GM12878 (cell line): ENCODE measurements around the gene RFX7. TPM values are rescaled to one million over a fixed set of nuclear protein-coding genes. Genes with fewer than 3 reads are reported as not detected.

Experiments
- ATAC-seq: fragments of 200-7000 bp; cut with Tn5 transposase; 3 replicates; pipeline ENCODE4 v1.9.1; 2020; ENCODE audit warnings: mild to moderate bottlenecking, moderate library complexity
- BruUV-seq: library from RNA; stranded (reverse); fragments of 400-500 nt; replicated peaks from 2 replicates; lab custom pipeline; 2021; lab: Mats Ljungman, UMichigan
- CTCF ChIA-PET: fragments of 300-600 bp; sonication (Branson Sonifier 250); formaldehyde crosslinking; extraction: SDS; loops from one replicate; lab custom pipeline; 2021; ENCODE audit warnings: inconsistent platforms; lab: Yijun Ruan, JAX
- POLR2A ChIA-PET: fragments of 350-600 bp; formaldehyde crosslinking; extraction: SDS; loops from one replicate; lab custom pipeline; 2021; ENCODE audit warnings: inconsistent platforms; lab: Charles Lee
- RAD21 ChIA-PET: fragments of 300-600 bp; sonication (Branson Sonifier 250); formaldehyde crosslinking; loops from one replicate; lab custom pipeline; 2023; ENCODE audit warnings: antibody characterized with exemption; ENCODE audit not compliant: unreplicated experiment; lab: Charles Lee
- SMC1A ChIA-PET: fragments of 300-600 bp; sonication (Branson Sonifier 250); formaldehyde crosslinking; loops from one replicate; lab custom pipeline; 2023; ENCODE audit not compliant: unreplicated experiment, uncharacterized antibody; lab: Charles Lee
- DNase-seq: peaks from one replicate; pipeline ENCODE4 v3.0.0-alpha.2; 2011; ENCODE audit warnings: low read depth, low spot score
- FAIRE-seq: peaks from 3 replicates; lab custom pipeline; 2011; peaks lifted over from hg19 to GRCh38; lab: Jason Lieb, UNC
- H2AFZ ChIP-seq: 2 replicates; pipeline ENCODE4 v1.6.0; 2011; ENCODE audit warnings: low read depth, low read length, control low read depth; ENCODE audit not compliant: control insufficient read depth
- H3K27ac ChIP-seq: 2 replicates; pipeline ENCODE4 v1.5.1; 2011; ENCODE audit warnings: control low read depth; ENCODE audit not compliant: control insufficient read depth, insufficient read depth
- H3K27me3 ChIP-seq, 2 experiments: replicated peaks in 1 of 2; 2 replicates each; pipeline versions ENCODE4 v1.6.0 to v1.6.1; 2011; ENCODE audit warnings: low read length in 1 of 2; ENCODE audit not compliant: control insufficient read depth in 2 of 2, insufficient read depth in 2 of 2
- H3K36me3 ChIP-seq, 2 experiments: 2 replicates each; pipeline ENCODE4 v1.5.1; 2011; ENCODE audit warnings: low read length in 1 of 2; ENCODE audit not compliant: control insufficient read depth in 2 of 2, insufficient read depth in 2 of 2
- H3K4me1 ChIP-seq: 2 replicates; pipeline ENCODE4 v1.6.1; 2011; ENCODE audit warnings: mild to moderate bottlenecking, low read length, moderate library complexity, mixed read lengths; ENCODE audit not compliant: control insufficient read depth, insufficient read depth
- H3K4me2 ChIP-seq: 2 replicates; pipeline ENCODE4 v1.6.0; 2011; ENCODE audit warnings: control low read depth; ENCODE audit not compliant: control insufficient read depth, insufficient read depth
- H3K4me3 ChIP-seq: fragments of 200-600 bp; sonication (generic); 2 replicates; pipeline ENCODE4 v1.5.1; 2016
- H3K79me2 ChIP-seq: 2 replicates; pipeline ENCODE4 v1.6.0; 2011; ENCODE audit warnings: low read length; ENCODE audit not compliant: control insufficient read depth, insufficient read depth
- H3K9ac ChIP-seq: 2 replicates; pipeline ENCODE4 v1.8.0; 2011; ENCODE audit warnings: low read length, control low read depth, mixed read lengths; ENCODE audit not compliant: control insufficient read depth, insufficient read depth
- H3K9me3 ChIP-seq: replicated peaks from 3 replicates; pipeline ENCODE4 v1.5.1; 2011; ENCODE audit warnings: mild to moderate bottlenecking, low read length; ENCODE audit not compliant: control insufficient read depth, insufficient read depth
- H4K20me1 ChIP-seq: 2 replicates; pipeline ENCODE4 v1.6.0; 2011; ENCODE audit not compliant: control insufficient read depth, insufficient read depth
- CHD1 ChIP-seq: IDR thresholded peaks from 2 replicates; pipeline ENCODE4 v1.6.1; 2012; ENCODE audit warnings: low read depth, low read length, improper control_type of control experiment
- GATAD2B ChIP-seq: fragments of 450-650 bp; conservative IDR thresholded peaks from 2 replicates; pipeline ENCODE4 v1.6.1; 2017; ENCODE audit warnings: low read depth, mild to moderate bottlenecking, moderate library complexity
- NFIC ChIP-seq: IDR thresholded peaks from 2 replicates; pipeline ENCODE4 v1.6.1; 2012; ENCODE audit warnings: low read depth, mild to moderate bottlenecking, inconsistent platforms, low read length, moderate library complexity
- NFXL1 ChIP-seq: fragments of 450-650 bp; IDR thresholded peaks from 2 replicates; pipeline ENCODE4 v1.6.1; 2017; ENCODE audit warnings: antibody characterized with exemption, mild to moderate bottlenecking, borderline replicate concordance
- SMAD5 ChIP-seq: IDR thresholded peaks from 2 replicates; pipeline ENCODE4 v1.6.1; 2016; ENCODE audit warnings: antibody characterized with exemption, low read depth
- SPI1 ChIP-seq: IDR thresholded peaks from 2 replicates; pipeline ENCODE4 v1.6.1; 2011; ENCODE audit warnings: low read depth, mild to moderate bottlenecking, low read length, moderate library complexity, borderline replicate concordance; ENCODE audit not compliant: insufficient read depth
- SREBF2 ChIP-seq: IDR thresholded peaks from 2 replicates; pipeline ENCODE4 v1.6.1; 2012; ENCODE audit warnings: mild to moderate bottlenecking, low read length
- in situ Hi-C: fragments of 300-500 bp; cut with MboI; formaldehyde crosslinking; loops from 9 replicates; pipeline ENCODE4 v1.14.3; 2018; ENCODE audit warnings: mixed read lengths
- intact Hi-C: fragments of 100-400 bp; cut with micrococcal nuclease; formaldehyde crosslinking; loops from one replicate; pipeline ENCODE4 v1.14.2; 2022; ENCODE audit not compliant: unreplicated experiment
- polyA plus RNA-seq, 11 experiments: library from polyadenylated mRNA; depleted of rRNA in 4 of 11; unstranded in 6 of 11; stranded (reverse) in 5 of 11; fragments of >200 nt; fragmentation: Nextera tagmentation in 4 of 11; fragmentation: Illumina TruSeq in 1 of 11; extraction: Ambion mirVana in 4 of 11; extraction: Trizol in 1 of 11; gene quantifications; 1 replicate in 1 of 11; 2 replicates in 10 of 11; pipeline versions ENCODE4 v1.2.1 to v1.2.3, GENCODE V29; 2011 to 2016; ENCODE audit warnings: inconsistent platforms in 2 of 11, missing spikeins in 2 of 11, low read depth in 1 of 11
- total RNA-seq, 4 experiments: library from RNA; depleted of rRNA in 3 of 4; stranded (reverse); fragments of >200 nt in 3 of 4; fragmentation: Illumina TruSeq in 1 of 4; extraction: Trizol in 1 of 4; gene quantifications; 2 replicates each; pipeline versions ENCODE4 v1.2.1 to v1.2.3, GENCODE V29; 2013 to 2021
- TF ChIP-seq, protein P1 (sequence below): fragments of 450-650 bp; IDR thresholded peaks from 2 replicates; pipeline ENCODE4 v1.6.1; 2016; ENCODE audit warnings: mild to moderate bottlenecking
- TF ChIP-seq, protein P2 (sequence below): IDR thresholded peaks from 2 replicates; pipeline ENCODE4 v1.6.1; 2011; ENCODE audit warnings: borderline replicate concordance, low read depth, mild to moderate bottlenecking, moderate library complexity, low read length; ENCODE audit not compliant: insufficient read depth, poor library complexity, severe bottlenecking

Gene RFX7
- total and polyA plus RNA-seq, 10 of the 15 experiments (the other 5 are each of a cell fraction or from before 2014, with no cell fraction given), result 3.2 to 31.4 (median 10.7) TPM

DNA sequence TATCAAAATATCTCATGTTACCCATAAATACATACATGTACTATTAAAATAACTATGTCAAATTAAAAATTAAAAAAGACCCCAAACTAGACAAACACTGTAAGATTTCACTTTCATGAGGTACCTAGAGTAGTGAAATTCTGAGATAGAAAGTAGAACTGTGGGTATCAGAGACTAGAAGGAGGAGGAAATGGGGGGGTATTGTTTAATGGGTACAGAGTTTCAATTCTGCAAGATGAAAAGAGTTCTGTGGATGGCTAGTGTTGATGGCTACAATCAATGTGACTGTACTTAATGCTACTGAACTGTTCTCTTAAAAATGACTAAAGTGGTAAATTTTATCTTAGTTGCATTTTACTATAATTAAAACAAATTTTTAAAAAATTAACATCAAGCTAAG, 36.6 kb downstream of the RFX7 start (continued):
- TF ChIP-seq, protein P1, sequence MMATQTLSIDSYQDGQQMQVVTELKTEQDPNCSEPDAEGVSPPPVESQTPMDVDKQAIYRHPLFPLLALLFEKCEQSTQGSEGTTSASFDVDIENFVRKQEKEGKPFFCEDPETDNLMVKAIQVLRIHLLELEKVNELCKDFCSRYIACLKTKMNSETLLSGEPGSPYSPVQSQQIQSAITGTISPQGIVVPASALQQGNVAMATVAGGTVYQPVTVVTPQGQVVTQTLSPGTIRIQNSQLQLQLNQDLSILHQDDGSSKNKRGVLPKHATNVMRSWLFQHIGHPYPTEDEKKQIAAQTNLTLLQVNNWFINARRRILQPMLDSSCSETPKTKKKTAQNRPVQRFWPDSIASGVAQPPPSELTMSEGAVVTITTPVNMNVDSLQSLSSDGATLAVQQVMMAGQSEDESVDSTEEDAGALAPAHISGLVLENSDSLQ, result no peak
- no peak for TF ChIP-seq CHD1
- TF ChIP-seq NFXL1, result no peak
- TF ChIP-seq SMAD5, result no peak
- peak; percentile 50; the same call in 1 of the 2 replicates for TF ChIP-seq SPI1
- no peak for TF ChIP-seq GATAD2B
- TF ChIP-seq, all 136 proteins: peak for 9

DNA sequence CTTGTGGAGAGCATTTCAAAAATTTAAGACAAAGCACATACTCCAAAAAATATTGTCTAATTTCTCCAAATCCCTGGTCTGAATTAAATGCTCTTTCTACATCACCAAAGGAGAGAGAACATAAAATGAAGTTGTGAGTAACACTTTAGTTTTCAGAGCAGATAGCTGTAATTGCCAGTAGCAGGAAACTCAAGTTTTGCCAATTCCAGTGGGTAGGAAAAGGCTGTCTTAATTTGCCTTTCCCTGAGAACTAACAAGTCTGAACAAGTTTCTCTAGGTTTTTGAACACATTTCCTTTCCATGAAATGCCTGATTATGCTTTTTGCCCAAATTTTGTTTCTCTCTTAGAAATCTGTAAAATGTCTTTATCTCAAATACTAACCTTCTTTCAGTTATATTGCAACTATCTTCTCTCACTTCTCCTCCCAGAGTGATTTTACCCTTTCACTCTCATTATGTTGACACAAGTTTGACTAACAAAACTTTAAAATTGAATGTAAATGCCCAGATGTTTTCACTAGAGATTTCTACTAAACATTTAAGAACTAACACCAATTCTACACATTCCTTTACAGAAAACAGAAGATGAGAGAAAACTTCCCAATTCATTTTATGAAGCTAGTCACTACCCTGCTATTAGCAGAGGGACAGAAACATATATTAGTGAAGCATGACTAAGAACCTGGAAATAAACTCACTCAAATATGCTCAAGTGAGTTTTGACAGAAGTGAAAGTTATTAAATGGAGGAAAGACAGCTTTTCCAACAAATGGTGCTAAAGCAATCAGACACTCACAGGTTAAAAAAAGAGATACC, 38.4 kb downstream of the RFX7 start:
- peak; percentile 27 for ATAC-seq
- H3K9me3 ChIP-seq, result no peaks in the 10 kb centered on the region; the same call in 1 of the 3 replicates
- ChIA-PET POLR2A (no interaction called here), SMC1A (interaction anchor here (0.6 to 1.3 kb wide), 2 partner anchors 9 to 60 kb away, joined by 3 read pairs; no protein-coding TSS in a partner anchor), CTCF (interaction anchor here (1.1 to 1.2 kb wide), 3 partner anchors 39 to 47 kb away, joined by 3 read pairs; no protein-coding TSS in a partner anchor), RAD21 (interaction anchor here (0.6 kb wide), 1 partner anchor 1801 kb away, joined by 3 read pairs; no protein-coding TSS in a partner anchor)
- peak overlapping the region; percentile 12; the same call in 1 of the 2 replicates for H3K4me3 ChIP-seq
- intact Hi-C loops, result no loop called here
- no peak overlapping the region for H2AFZ ChIP-seq
- peaks cover 74% of the 10 kb centered on the region for H3K79me2 ChIP-seq
- H4K20me1 ChIP-seq, result no peaks in the 10 kb centered on the region
- peaks cover 0 to 3% of the 10 kb centered on the region in 2 experiments; a peak in 2 of 4 replicates for H3K36me3 ChIP-seq
- in situ Hi-C loops, result no loop called here
- TF ChIP-seq SPI1 (peak; percentile 20; the same call in 1 of the 2 replicates), NFIC (0 out of 2 replicates have a peak, but pooled peaks have one; percentile 35), SREBF2 (no peak)
- TF ChIP-seq, protein P2, sequence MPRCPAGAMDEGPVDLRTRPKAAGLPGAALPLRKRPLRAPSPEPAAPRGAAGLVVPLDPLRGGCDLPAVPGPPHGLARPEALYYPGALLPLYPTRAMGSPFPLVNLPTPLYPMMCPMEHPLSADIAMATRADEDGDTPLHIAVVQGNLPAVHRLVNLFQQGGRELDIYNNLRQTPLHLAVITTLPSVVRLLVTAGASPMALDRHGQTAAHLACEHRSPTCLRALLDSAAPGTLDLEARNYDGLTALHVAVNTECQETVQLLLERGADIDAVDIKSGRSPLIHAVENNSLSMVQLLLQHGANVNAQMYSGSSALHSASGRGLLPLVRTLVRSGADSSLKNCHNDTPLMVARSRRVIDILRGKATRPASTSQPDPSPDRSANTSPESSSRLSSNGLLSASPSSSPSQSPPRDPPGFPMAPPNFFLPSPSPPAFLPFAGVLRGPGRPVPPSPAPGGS, result no peak
- BruUV-seq, result TSS peak; percentile 4
- H3K27me3 ChIP-seq, result no peaks in the 10 kb centered on the region
- H3K4me1 ChIP-seq, result peaks cover 28% of the 10 kb centered on the region
- H3K27ac ChIP-seq, result peak overlapping the region; percentile 43
- H3K9ac ChIP-seq, result no peak overlapping the region
- peak overlapping the region; percentile 58 for H3K4me2 ChIP-seq
- DNase-seq, result no peak
- FAIRE-seq, result no peak
